Sigmoid colon (tissue), 7 donors: Measurements from ENCODE around the gene SLC24A4. TPM values are rescaled to one million over a fixed set of nuclear protein-coding genes. Genes with fewer than 3 reads are reported as not detected.
A peak's percentile ranks its signal among the peaks of the same experiment; 100 is the strongest.

Source experiments
- DNase-seq: peaks from one replicate; pipeline ENCODE4 v3.0.0-alpha.2; 2019
- H3K27ac ChIP-seq, 4 donors: fragments of 200-600 bp; sonication (generic); one replicate each; pipeline ENCODE4 v1.5.1; 2016 to 2019; ENCODE audit warnings: mild to moderate bottlenecking in 1 of 4
- H3K27me3 ChIP-seq, 3 donors: fragments of 200-600 bp; sonication (generic); one replicate each; pipeline ENCODE4 v1.5.1; 2019; ENCODE audit warnings: mild to moderate bottlenecking in 1 of 3
- H3K36me3 ChIP-seq, 4 donors: fragments of 200-600 bp; sonication (generic); one replicate each; pipeline ENCODE4 v1.5.1; 2016 to 2019
- H3K4me1 ChIP-seq, 4 donors: fragments of 200-600 bp; sonication (generic); one replicate each; pipeline ENCODE4 v1.5.1; 2017 to 2019
- H3K4me3 ChIP-seq, 4 donors: fragments of 200-600 bp; sonication (generic); one replicate each; pipeline ENCODE4 v1.5.1; 2017 to 2019; ENCODE audit warnings: mild to moderate bottlenecking in 2 of 4, moderate library complexity in 1 of 4
- H3K9me3 ChIP-seq, 4 donors: fragments of 200-600 bp in 3 of 4; sonication (generic) in 3 of 4; one replicate each; pipeline versions ENCODE4 v1.5.1 to v1.6.1; 2013 to 2019
- EP300 ChIP-seq, 4 donors: sonication (generic); formaldehyde crosslinking; IDR thresholded peaks; one replicate each; pipeline ENCODE4 v1.6.1; 2017; ENCODE audit warnings: antibody characterized with exemption in 4 of 4
- POLR2A ChIP-seq, 2 donors: fragments of 450-650 bp; IDR thresholded peaks; one replicate each; pipeline ENCODE4 v1.6.1; 2016; ENCODE audit warnings: antibody characterized with exemption in 2 of 2, mild to moderate bottlenecking in 2 of 2, moderate library complexity in 2 of 2
- POLR2AphosphoS5 ChIP-seq, 4 donors: sonication (generic); formaldehyde crosslinking; IDR thresholded peaks; one replicate each; pipeline ENCODE4 v1.6.1; 2017; ENCODE audit warnings: antibody characterized with exemption in 4 of 4
- WGBS, 2 donors: extraction: QIAGEN DNeasy Blood & Tissue Kit; methylation state at CpG; one replicate each; pipeline ENCODE4 v1.1.7; 2013; 5-methylcytosine and 5-hydroxymethylcytosine counted together
- intact Hi-C: fragments of 100-400 bp; cut with DNase I; formaldehyde crosslinking; loops from one replicate; pipeline ENCODE4 v1.15.1; 2023
- polyA plus RNA-seq, 3 donors: library from polyadenylated mRNA; stranded (reverse); fragments of 200-250 nt; gene quantifications; one replicate each; pipeline ENCODE4 v1.2.3, GENCODE V29; 2013
- total RNA-seq, 4 donors: library from RNA; depleted of rRNA; stranded (reverse); fragments of >200 nt; gene quantifications; one replicate each; pipeline ENCODE4 v1.1.0, GENCODE V29; 2016
- TF ChIP-seq, protein P1 (sequence below), 4 experiments: fragments of 450-650 bp in 3 of 4; fragments of 200-600 bp in 1 of 4; IDR thresholded peaks; one replicate each; pipeline ENCODE4 v1.5.1; 2016 to 2019; ENCODE audit warnings: antibody characterized with exemption in 4 of 4, mild to moderate bottlenecking in 3 of 4, moderate library complexity in 2 of 4
- donor health status: healthy with polysubstance abuse.
- donor health status: Bipolar disorder and iron deficiency.
- donor health status: healthy.

Gene SLC24A4
- total and polyA plus RNA-seq, 7 donors = under 0.01 to 1.4 (median 0.77) TPM; not detected in 1

DNA sequence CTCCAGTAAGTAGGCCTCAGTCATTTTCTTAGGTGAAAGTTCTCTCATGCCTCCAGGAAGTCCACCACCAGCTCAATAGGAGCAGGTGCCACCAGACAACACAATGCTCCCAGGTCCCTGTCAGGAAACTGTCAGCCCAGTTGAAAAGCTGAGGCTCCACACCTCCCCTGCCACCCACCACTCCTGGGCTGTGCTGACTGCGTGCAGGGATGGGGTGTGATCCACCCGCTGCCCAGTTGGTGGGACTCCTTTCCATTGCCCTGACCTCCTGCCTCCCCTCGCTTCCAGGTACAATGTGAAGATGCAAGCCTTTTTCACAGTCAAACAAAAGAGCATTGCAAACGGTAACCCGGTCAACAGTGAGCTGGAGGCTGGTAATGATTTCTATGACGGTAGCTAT lies 125.8 kb downstream of the SLC24A4 start:
- Histone ChIP-seq H3K36me3 (no peaks in the 10 kb centered on the region), H3K4me3 (no peak overlapping the region), H3K27ac (peak overlapping the region in 1 of 4 donors; percentile 13), H3K9me3 (no peaks in the 10 kb centered on the region), H3K27me3 (no peaks in the 10 kb centered on the region), H3K4me1 (peaks cover 0 to 7% (median 3%) of the 10 kb centered on the region in 4 donors)
- TF ChIP-seq EP300 (IDR thresholded peaks at IDR 0.05) = no peak
- no peak for TF ChIP-seq POLR2AphosphoS5 (IDR thresholded peaks at IDR 0.05)
- TF ChIP-seq POLR2A (IDR thresholded peaks at IDR 0.05) = no peak
- intact Hi-C loops = no loop called here
- no peak for DNase-seq
- 85 to 90% methylated on average over 6 of the region's 6 CpGs for WGBS, 2 donors

DNA sequence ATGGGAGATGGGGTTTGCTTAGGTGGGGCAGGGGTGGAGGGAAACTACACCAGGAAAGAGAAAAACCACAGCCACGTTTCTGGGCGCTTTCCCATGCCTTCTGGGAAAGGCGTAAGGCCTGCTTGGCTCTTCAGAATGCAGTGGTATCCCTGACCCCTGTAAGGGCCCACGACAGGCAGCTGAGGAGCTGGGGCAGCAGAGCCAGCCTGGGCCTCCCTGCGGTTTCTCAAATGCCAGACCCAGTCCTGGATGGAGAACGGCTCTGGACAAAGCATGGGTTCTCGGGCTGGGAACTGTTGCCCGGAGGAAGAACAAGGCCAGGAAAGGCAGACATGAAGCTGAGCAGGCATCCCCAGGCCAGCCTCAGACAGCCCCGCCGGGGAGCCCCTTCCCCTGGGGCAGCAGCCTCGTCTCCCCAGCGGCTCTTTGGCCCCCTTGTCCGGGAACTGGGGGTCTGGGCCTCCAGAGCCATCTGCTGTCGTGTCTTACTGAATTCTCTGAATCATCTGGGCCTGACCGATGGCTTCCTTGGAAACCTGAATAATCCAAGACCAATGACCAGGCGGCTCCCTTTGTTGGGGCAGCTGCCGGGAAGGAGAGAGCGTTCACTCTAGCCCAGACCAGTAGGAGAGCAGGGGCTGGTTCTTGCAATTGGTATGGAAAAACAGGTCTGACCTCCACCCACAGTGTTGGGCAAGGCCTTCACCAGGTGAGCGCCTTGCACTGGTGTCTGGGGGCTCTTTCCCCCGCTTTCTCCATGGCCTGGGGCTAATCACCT lies 126.6 kb downstream of the SLC24A4 start:
- WGBS, 2 donors = 82 to 90% methylated on average over 20 of the region's 20 CpGs
- Histone ChIP-seq H3K27me3 (no peaks in the 10 kb centered on the region), H3K27ac (no peak overlapping the region), H3K4me3 (no peak overlapping the region), H3K9me3 (no peaks in the 10 kb centered on the region), H3K4me1 (peaks cover 0 to 7% (median 3%) of the 10 kb centered on the region in 4 donors), H3K36me3 (no peaks in the 10 kb centered on the region)
- TF ChIP-seq POLR2AphosphoS5 (IDR thresholded peaks at IDR 0.05) (no peak), EP300 (IDR thresholded peaks at IDR 0.05) (no peak)
- no peak for DNase-seq
- intact Hi-C loops = no loop called here

DNA sequence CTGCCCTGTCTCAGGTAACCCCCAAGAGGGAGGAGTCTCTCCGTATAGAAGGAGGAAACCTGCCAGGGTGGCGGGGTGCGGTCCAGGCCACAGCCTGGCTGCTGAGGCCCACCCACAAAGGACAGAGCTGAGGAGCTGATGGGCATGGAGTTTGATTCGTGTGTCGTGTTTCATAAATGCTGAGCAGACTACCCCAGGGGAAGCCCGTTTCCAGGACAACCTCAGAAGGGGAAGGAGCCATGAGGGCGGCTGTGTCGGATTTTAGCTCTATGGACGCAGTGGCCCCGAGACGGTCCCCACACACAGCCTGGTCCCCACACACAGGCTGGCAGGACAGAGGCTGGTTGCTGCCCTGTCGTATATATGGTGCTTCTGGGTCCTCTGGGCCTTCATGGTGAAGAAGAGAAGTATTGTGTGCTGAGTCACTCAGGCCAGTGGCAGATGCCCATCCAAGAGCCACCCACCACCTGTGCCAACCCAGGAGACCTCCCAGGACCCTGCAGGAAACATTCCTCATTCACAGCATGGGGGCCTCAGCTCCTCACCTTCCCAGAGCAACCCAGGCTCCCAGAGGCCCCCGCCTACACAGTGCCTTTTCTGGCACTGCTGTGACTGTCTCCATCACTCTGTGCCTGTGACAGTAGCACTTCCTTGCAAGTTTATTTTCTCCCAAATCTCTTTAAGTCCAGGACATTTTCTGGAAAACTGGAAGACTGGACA lies 127.5 kb downstream of the SLC24A4 start:
- no peak overlapping the region for H3K27ac ChIP-seq
- H3K9me3 ChIP-seq = no peaks in the 10 kb centered on the region
- DNase-seq = no peak
- TF ChIP-seq POLR2AphosphoS5 (IDR thresholded peaks at IDR 0.05) (no peak), POLR2A (IDR thresholded peaks at IDR 0.05) (no peak), EP300 (IDR thresholded peaks at IDR 0.05) (no peak)
- TF ChIP-seq, protein P1, sequence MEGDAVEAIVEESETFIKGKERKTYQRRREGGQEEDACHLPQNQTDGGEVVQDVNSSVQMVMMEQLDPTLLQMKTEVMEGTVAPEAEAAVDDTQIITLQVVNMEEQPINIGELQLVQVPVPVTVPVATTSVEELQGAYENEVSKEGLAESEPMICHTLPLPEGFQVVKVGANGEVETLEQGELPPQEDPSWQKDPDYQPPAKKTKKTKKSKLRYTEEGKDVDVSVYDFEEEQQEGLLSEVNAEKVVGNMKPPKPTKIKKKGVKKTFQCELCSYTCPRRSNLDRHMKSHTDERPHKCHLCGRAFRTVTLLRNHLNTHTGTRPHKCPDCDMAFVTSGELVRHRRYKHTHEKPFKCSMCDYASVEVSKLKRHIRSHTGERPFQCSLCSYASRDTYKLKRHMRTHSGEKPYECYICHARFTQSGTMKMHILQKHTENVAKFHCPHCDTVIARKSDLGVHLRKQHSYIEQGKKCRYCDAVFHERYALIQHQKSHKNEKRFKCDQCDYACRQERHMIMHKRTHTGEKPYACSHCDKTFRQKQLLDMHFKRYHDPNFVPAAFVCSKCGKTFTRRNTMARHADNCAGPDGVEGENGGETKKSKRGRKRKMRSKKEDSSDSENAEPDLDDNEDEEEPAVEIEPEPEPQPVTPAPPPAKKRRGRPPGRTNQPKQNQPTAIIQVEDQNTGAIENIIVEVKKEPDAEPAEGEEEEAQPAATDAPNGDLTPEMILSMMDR (IDR thresholded peaks at IDR 0.05) = no peak
- H3K4me1 ChIP-seq = peaks cover 0 to 7% (median 3%) of the 10 kb centered on the region in 4 donors
- WGBS, 2 donors = 77 to 88% methylated on average over 13 of the region's 13 CpGs
- no peaks in the 10 kb centered on the region for H3K36me3 ChIP-seq
- H3K4me3 ChIP-seq = no peak overlapping the region
- H3K27me3 ChIP-seq = no peaks in the 10 kb centered on the region
- intact Hi-C loops = no loop called here

DNA sequence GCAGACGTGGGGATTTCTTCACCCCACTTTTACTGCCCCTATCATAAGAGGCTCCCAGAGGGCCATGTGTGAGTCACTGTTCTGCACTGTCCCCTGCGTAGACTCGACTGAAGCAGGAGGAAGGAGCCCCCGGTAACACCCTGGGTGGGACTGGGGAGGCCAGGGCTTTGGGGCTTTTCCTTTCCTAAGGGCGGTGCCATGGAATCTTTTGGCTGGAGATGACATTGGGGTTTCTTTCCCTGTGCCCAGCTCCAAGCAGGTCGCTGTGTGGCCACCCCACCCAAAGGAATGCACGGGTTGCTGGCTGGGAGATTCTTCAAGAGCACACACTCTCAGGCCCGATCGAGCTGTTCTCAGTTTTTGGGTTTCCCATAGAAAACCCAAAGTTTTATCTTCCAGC lies 128.3 kb downstream of the SLC24A4 start:
- no peaks in the 10 kb centered on the region for H3K9me3 ChIP-seq
- H3K36me3 ChIP-seq = no peaks in the 10 kb centered on the region
- intact Hi-C loops = no loop called here
- no peak overlapping the region for H3K4me3 ChIP-seq
- 89 to 92% methylated on average over 9 of the region's 9 CpGs for WGBS, 2 donors
- no peak for TF ChIP-seq POLR2A (IDR thresholded peaks at IDR 0.05)
- TF ChIP-seq, protein P1 (IDR thresholded peaks at IDR 0.05) = no peak
- no peak for TF ChIP-seq POLR2AphosphoS5 (IDR thresholded peaks at IDR 0.05)
- TF ChIP-seq EP300 (IDR thresholded peaks at IDR 0.05) = no peak
- H3K27me3 ChIP-seq = no peaks in the 10 kb centered on the region
- DNase-seq = no peak
- peaks cover 0 to 7% (median 3%) of the 10 kb centered on the region in 4 donors for H3K4me1 ChIP-seq
- H3K27ac ChIP-seq = no peak overlapping the region

DNA sequence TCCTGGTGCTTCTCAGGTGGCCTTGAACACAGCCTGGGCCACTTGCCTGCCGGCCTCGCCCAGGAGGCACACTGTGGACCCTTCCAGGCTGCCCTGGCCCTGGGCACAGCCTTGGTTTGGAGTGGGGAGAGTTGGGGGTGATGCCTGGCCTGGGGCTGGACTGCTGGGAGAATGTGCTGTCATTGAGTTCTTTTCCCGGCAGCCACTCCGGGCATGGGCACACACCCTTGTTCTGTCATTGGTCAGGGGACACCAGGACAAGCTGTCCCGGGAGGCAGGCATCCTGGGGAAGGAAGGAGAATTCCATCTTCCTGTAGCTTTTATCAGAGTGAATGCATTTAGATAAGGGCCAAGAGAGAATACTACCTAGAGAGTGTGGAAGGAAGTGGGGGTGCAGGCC lies 128.8 kb downstream of the SLC24A4 start:
- no peak overlapping the region for H3K27ac ChIP-seq
- H3K36me3 ChIP-seq = no peaks in the 10 kb centered on the region
- intact Hi-C loops = no loop called here
- TF ChIP-seq, protein P1 (IDR thresholded peaks at IDR 0.05) = no peak
- TF ChIP-seq POLR2AphosphoS5 (IDR thresholded peaks at IDR 0.05) (no peak), POLR2A (IDR thresholded peaks at IDR 0.05) (no peak), EP300 (IDR thresholded peaks at IDR 0.05) (no peak)
- no peak overlapping the region for H3K4me3 ChIP-seq
- no peaks in the 10 kb centered on the region for H3K9me3 ChIP-seq
- peaks cover 0 to 11% (median 7%) of the 10 kb centered on the region in 4 donors for H3K4me1 ChIP-seq
- H3K27me3 ChIP-seq = no peaks in the 10 kb centered on the region
- no peak for DNase-seq
- 79 to 89% methylated on average over 5 of the region's 5 CpGs for whole genome bisulfite sequencing, 2 donors
